ENCODE data around the gene SDHD. TPM values are rescaled to one million over a fixed set of nuclear protein-coding genes. Genes with fewer than 3 reads are reported as not detected.

The SDHD gene
- total RNA-seq = 146 and 150 TPM in 2 replicates

GRCh38 chr11:112086422-112087191 is at the start of gene SDHD, which contains the start of gene TIMM8B:
TSS of gene SDHD (plus strand) at chr11:112086873. CDS start at chr11:112086908, 35 bp downstream.
TSS of gene TIMM8B (minus strand) at chr11:112086756. CDS start at chr11:112086723, 33 bp downstream.

GRCh38 chr11:112073941-112074811 is 12.5 kb upstream of the SDHD start, which contains the start of the genes NKAPD1 and PIH1D2:
TSS of gene NKAPD1 (plus strand) at chr11:112074299. CDS start at chr11:112075575, 1,276 bp downstream.
TSS of gene PIH1D2 (minus strand) at chr11:112074017. CDS start at chr11:112073174, 843 bp downstream.

Other genes starting within 250 kb of the SDHD start
- gene ALG9, start 215.3 kb upstream of the SDHD start, total RNA-seq = 33.7 and 42.2 TPM in 2 replicates
- gene FDXACB1, start 207.7 kb upstream of the SDHD start, total RNA-seq = 3.7 and 4.3 TPM in 2 replicates
- 7.2 and 14.2 TPM in 2 replicates for gene CFAP68, start 207.3 kb upstream of the SDHD start, total RNA-seq
- 11.7 and 27.1 TPM in 2 replicates for gene CRYAB, start 175.1 kb upstream of the SDHD start, total RNA-seq
- gene HSPB2, start 174.1 kb upstream of the SDHD start, total RNA-seq = not detected in 2 replicates
- not detected in 2 replicates for gene C11orf52, start 168.0 kb upstream of the SDHD start, total RNA-seq
- gene DIXDC1, start 149.5 kb upstream of the SDHD start, total RNA-seq = 10.4 and 11.9 TPM in 2 replicates
- 40.1 and 47.3 TPM in 2 replicates for gene DLAT, start 61.5 kb upstream of the SDHD start, total RNA-seq
- gene PIH1D2, start 12.9 kb upstream of the SDHD start, total RNA-seq = 1.2 and 4.9 TPM in 2 replicates
- gene NKAPD1, start 12.6 kb upstream of the SDHD start, total RNA-seq = 8.9 and 13.3 TPM in 2 replicates
- gene TIMM8B, start 117 bp upstream of the SDHD start, total RNA-seq = 40.2 and 48.7 TPM in 2 replicates
- gene IL18, start 77.2 kb downstream of the SDHD start, total RNA-seq = 22.3 and 26.8 TPM in 2 replicates
- gene TEX12, start 80.5 kb downstream of the SDHD start, total RNA-seq = not detected in 2 replicates
- 3.7 and 7.1 TPM in 2 replicates for gene BCO2, start 88.6 kb downstream of the SDHD start, total RNA-seq
- 38.3 and 44.4 TPM in 2 replicates for gene PTS, start 139.6 kb downstream of the SDHD start, total RNA-seq
- not detected in 2 replicates for gene PLET1, start 174.0 kb downstream of the SDHD start, total RNA-seq